SH-SY5Y (cell line): ENCODE measurements around the gene ANKS6.

Experiments used
- GATA2 ChIP-seq: IDR thresholded peaks from 2 replicates; pipeline ENCODE4 v1.6.1; 2011; ENCODE audit warnings: mild to moderate bottlenecking, low read depth, low read length
- GATA3 ChIP-seq: IDR thresholded peaks from 2 replicates; pipeline ENCODE4 v1.6.1; 2011; ENCODE audit warnings: low read depth, mild to moderate bottlenecking, low read length, moderate library complexity

DNA sequence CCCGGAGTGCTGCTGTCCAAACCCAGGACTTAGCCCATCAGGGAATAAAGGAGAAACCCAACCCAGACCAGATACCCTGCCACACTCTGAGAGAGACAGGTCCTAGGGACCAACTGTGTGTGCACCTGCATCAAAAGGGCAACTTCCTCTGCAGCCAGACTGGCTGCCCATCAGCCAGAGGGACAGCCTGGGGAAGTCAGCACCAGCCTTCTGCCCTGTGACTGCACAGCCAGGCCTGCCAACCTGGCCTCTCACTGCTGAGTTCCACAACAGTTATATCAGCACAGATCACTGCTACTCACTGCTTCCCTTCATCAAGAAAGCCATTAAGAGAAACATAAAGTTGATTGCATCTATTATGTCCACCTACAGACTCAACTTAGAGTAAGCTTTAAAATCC, 105.7 kb downstream of the ANKS6 start:
- TF ChIP-seq GATA2 (no peak), GATA3 (no peak)
